Activated CD4-positive, alpha-beta T cell treated with anti-CD3 and anti-CD28 coated beads, Interleukin-2, amount 50 U/mL, for 1 hour (primary cell): ENCODE measurements around the gene ACTL10.
A peak's percentile ranks its signal among the peaks of the same experiment; 100 is the strongest.

ENCODE experiments used
- DNase-seq: peaks from one replicate; pipeline ENCODE4 v3.0.0-alpha.2; 2020

Gene ACTL10

DNA sequence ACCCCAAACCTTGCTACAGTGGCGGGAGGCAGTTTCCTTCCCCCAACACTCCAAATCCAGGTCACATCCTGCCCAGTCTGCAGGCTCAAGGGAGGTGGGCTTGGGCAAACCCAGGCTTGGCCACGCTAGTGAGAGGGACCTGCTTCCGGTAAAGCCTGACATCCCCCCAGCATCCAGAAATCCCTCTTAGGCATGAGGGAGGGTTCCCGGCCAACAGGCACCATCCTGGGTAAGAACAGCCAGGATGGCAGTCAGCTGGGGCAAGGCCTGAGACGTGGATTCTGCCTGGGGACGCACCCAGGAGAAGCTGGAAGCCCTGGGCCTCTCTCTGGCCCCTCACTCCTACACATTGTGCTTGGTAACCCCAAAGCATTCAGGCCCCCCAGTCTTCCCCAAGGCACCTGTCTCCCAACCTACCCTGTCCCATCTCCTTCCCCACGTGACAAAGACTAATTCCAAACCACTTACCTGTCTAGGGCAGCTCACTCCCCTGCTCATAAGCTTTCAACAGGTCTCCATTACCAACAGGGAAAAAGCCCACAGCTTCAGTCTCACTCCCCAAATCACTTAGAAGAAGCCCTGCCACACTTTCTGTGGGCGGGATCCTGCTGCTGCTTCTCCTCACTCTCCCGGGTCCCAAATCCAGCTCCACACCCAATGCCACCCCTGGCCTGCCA lies 2.5 kb upstream of the ACTL10 start:
- DNase-seq: no peak

DNA sequence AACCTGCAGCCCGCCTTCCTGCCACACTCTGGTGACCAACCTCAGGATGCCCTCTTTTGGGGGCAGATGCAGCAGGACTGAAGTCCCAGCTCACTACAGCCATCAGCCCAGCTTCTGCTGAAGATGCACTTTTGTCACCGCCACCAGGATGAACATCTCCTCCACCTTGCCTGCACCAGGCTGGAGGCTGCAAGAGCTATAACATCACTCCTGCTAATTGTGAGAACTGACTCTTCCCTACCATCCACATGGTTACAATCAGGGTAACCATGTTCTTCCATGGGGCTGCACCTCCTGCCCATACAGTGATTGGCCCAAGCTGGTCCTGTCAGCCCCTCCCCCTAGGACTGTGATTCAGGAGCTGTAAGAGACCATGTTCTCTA lies 2.0 kb upstream of the ACTL10 start:
- DNase-seq: no peak

DNA sequence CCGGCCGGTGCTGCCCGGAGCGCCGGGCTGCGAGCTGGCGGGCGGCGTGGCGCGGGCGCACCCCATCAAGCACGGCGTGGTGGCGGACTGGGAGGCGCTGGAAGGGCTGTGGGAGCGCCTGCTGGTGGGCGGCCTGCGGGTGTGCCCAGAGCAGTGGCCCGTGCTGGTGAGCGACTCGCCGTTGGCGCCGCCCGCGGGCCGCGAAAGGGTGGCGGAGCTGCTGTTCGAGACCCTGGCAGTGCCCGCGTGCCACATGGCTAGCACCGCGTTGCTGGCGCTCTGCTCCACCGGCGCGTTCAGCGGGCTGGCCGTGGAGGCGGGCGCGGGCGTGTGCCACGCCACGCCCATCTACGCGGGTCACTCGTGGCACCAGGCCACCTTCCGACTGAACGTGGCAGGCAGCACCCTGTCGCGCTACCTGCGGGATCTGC lies 517 bp downstream of the ACTL10 start:
- DNase-seq: peak; percentile 38

DNA sequence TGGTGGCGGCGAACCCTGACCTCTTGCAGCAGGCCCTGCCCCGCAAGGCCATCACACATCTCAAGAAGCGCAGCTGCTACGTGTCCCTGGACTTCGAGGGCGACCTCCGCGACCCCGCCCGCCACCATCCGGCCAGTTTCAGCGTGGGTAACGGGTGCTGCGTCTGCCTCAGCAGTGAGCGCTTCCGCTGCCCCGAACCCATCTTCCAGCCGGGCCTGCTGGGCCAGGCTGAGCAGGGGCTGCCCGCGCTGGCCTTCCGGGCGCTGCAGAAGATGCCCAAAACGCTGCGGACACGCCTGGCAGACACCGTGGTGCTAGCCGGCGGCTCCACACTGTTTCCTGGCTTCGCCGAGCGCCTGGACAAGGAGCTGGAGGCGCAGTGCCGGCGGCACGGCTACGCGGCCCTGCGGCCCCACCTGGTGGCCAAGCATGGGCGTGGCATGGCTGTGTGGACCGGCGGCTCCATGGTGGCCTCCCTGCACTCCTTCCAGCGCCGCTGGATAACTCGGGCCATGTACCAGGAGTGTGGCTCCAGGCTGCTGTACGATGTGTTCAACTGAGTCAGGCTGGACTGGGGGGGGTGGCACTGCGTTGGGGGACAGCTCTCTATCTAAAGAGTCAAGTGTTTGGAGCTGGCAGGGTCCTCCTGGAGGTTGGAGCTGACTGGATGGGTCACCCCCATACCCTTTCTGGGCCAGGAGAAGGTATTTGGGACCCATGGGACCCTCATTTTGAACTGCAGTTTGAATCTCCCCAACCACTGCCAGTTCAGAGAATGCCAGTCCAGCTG lies 1.1 kb downstream of the ACTL10 start:
- DNase-seq: peak; percentile 74

DNA sequence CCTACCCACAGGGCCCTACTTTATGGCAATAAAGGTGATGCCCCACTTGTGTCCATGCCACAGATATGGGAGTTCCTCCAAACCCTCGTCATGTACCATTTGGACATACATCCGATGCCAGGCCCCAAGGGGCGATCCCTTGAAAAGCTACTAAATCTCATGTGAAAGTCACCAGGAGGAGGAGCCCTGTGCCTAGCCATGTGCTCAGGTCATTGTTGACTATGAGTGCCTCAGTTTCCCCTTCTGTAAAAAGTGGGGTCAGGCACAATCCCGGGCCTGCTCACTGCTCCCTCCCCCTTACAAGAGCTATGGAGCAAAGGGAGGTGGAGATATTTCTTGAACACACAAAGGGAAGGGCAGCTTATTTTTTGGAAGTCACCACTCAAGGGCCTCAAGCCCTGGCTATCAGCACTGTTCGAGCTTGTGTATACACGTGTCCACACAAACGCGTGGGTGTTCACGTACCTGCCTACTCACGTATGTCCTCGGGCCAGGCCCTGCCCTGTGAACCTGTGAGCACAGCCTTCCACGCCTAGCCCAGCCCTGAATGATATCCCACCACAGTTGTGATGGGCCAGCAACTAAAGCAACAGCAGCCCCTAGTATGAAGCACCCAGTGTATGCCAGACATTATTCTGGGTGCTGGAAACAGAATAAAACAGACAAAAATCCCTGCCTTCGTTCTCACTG lies 1.9 kb downstream of the ACTL10 start:
- DNase-seq: no peak

DNA sequence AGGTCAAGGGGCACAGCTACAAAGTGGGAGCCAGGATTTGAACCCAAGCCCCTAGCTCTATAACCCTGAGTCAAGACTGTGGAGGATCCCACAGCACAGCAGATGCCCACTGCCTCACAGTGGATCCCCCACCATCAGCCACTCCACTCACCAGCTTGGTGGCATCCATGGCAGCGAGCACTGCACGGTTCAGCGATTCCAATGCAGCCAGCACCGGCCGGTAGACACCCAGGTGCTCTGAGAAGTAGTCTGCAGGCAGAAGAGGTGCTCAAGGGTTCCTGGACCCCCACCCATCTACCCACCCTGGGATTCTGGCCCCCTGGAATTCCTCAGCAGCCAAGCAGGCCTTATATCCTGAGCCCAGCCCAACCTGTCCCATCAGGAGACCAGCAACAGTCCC lies 2.5 kb downstream of the ACTL10 start:
- no peak for DNase-seq

DNA sequence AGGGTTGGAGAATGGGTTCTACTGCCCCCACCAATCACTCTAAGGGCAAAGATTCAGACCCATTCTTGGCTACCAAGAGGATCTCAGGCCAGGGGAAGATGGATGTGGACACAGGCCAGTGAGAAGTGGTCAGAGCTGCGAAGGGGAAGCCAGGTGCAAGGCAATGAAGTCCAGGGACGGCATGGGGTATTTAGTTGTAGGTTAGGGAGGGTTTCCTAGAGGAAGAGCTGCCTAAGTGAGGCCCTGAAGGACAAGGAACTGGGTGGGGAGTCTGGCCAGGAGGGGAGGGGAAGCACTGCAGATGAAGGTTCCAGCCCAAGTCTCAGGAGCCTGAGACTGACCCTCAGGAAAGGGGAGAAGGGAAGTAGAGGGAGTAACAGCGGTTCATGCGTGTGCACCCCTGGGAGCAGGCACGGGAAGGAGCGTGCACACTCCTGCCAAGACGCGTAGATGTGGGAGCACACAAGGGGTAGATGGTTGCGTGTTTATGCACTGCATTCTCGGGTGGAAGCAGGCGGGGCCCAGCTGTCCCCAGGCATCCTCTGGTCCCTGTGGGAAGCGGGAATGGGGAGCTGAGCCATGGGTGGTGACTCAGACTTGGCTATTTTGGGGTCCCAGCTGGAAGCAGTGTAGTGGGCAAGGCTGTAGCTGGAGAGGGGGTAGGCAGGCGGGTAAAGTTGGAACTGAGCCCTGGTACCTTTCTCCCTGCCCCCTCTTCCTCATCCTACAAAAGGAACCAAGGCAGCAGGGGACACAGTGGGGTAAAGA lies 3.3 kb downstream of the ACTL10 start:
- no peak for DNase-seq

DNA sequence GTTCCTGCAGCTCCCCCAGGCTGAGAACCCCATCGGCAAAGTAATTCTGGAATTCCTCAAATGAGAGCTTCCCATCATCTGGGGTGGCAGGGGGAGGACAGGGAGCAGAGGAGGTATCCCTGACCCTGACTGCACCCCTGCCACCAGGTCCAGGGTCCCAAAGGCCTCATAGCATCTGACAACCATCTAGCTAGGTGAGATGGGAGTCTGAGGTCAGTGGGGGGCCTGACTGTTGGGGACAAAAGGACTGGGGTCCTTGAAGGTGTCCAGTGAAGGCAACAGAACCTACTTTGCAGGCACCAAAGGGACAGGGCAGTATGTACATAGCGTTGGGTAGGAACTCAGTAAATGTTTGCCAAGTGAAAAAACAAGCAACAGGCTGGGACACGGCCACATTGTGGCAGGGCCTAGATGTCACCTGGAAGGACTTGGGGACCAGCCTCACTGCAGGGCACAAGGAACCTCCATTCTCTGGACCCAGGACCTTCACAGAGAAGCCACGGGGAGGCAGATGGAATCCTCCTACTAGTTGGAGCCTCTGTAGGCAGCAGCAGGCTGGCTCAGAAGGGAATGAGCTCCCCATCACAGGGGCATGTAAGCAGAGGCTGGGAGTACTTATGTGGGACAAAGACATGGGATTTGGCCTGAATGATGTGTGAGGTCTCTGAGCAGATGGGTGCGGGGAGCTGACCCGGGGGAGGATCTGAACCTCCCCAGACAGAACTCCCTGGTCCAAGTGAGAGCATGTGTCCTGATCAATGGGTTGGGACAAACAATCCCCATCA lies 4.2 kb downstream of the ACTL10 start:
- no peak for DNase-seq

DNA sequence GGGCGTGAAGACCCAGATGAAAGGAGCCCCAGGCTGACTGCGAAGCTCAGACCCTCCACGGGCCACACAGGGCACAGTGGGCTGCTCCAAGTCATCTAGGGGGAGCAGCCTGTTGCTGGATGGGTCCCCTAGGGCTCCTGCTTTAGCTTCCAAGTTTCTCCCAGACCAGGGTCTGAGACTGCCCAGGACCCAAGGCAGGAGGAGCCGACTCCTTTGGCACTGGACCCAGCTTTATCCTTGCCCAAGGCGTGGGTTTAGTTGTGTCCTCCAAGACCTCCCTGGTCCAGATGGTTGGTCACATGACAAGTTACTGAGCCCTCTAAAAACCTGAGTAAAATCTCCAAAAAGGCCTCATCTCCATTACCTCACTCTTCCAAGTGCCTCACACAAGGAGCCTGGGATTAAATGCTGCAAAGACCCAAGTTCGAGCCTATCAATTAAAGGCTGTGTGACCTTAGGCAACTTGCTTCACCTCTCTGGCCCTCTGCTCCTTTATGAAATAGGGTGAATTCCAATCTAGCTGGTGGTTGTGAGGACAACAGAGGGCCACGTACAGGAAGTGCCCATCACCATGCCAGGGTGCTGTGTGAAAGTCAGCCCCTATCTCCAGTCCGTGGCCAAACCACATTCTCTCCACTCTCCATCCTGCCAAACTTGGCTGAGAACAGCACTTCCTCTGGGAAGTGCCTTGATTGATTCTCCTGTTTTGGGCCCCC lies 5.0 kb downstream of the ACTL10 start:
- no peak for DNase-seq

DNA sequence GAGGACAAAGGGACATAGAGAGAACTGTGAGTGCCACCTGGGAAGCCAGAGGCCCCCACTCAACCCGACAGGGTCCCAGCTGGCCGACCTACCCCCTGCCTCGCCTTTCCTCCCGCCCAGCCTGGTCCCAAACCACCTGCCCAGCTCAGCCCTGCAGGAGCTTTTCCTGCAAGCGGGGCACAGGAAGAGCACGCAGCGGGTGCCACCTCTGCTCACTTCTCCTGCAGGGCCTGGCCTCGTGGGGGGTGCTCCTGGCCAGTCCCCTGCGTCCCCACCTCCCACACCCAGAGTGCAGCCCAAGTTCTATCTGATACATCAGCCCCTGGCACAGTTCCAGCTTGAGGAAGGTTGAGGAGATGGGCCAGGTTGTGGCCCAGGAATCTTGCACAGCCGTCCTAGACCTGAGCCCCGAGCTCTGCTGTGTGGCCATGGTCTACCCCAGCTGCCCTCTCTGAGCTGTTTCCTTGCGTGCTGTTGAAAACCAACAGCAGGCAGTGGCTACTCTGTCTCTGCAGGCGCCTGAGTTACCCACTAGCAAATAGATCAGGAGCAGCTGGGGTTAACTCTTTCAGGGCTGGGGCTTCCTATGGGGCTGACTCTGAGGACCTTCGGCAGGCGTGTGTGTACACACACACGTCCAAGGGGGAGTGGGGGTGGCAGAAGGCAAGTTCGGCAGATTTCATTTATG lies 5.8 kb downstream of the ACTL10 start:
- DNase-seq: no peak

DNA sequence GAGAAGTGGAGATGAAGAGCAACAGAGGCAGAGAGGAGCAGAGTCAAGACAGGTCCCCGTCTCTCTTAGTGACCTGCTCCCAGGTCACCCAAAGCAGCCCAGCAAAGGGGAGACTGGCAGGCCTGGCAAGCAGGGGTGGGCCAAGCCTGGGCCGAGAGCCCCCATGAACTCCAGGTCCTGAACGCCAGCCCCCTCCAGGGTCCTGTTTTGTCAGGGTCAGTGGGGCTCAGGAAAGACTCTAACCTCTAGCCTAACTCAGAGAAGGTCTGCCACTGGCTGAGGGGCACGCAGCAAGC lies 6.3 kb downstream of the ACTL10 start:
- no peak for DNase-seq

DNA sequence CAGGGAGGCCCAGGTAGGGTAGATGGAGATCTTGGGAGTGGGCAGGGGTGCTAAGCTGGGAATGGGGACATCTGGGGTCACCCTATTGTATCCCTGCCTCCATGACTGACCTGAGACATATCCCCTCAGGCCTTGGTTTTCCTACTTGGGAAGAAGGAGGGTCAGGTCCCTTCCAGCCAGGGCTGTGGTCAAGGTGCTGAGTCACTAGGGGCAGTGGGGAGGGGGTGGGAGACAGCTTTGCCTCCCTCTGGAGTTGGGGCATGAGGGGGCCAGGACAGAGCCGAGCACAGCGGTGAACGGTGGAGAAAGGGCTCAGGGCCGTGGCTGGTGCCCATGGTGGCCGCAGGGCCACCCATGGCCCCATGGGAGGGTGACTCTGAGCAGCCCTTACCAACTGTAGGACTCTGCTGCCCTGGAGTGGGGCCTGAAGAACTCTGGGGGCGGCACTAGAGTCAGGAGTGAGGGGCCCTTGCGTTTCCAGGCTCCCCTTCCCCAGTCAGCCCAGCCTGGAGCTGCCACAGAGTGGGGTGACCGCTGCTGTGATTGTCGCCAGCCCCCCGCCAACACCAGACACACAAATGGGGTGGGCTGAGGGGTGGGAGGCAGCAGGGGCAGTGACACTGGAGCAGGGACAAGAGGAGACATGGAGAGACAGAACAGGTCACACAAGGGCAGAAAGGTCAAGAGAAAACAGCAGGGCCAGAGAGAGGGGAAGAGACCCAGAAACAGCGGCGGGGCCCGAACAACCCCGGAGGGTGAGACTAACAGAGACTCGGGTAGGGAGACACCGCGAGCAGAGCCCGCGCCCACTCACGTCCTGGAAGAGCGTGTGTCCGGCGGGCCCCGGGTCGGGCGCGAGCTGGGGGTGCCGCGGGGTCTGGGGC lies 6.9 kb downstream of the ACTL10 start:
- DNase-seq: no peak

DNA sequence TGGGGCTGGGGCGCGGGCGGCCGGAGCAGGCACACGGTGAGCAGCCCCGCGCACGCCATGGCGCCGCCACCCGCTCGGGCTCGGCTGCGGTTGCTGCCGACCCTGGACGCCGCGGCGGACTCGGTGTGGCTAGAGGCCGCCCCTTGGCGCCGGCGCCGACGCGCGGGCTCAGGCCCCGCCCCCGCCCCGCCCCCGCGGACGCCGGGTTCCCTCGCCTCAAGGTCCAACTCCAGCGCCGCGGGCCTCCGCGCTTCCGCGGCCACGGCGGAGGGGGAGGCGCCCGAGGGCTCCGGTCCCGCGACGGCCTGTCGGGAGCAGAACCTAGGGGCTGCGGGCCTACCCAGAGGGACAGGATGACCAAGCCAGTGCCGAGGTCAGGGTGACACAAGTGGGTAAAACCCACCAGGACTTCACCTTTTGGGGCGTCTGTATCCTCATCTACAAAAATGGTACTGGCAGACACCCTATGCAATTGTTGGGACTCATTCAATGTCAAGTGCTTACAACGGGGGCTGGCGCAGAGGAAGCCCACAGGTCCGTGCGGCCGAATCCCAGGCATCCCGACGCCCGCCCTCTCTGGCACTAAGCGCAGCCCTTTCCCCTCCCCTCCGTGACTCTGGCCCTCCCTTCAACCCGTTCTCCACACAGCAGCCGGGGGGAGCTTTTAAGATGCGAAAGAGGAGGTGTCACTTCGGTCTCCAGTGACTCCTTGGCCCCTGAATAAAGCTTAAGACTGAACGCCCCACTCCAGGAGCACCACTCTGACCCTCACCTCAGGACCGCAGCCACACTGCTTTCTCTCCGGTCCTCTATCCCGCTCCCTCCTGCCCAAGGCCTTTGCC lies 7.8 kb downstream of the ACTL10 start, which contains the start of gene NECAB3:
Gene NECAB3 (minus strand): TSS at position 135 of the 842 bp plus-strand sequence. CDS start 76 bp downstream, at position 59.
- peak; percentile 38 for DNase-seq

DNA sequence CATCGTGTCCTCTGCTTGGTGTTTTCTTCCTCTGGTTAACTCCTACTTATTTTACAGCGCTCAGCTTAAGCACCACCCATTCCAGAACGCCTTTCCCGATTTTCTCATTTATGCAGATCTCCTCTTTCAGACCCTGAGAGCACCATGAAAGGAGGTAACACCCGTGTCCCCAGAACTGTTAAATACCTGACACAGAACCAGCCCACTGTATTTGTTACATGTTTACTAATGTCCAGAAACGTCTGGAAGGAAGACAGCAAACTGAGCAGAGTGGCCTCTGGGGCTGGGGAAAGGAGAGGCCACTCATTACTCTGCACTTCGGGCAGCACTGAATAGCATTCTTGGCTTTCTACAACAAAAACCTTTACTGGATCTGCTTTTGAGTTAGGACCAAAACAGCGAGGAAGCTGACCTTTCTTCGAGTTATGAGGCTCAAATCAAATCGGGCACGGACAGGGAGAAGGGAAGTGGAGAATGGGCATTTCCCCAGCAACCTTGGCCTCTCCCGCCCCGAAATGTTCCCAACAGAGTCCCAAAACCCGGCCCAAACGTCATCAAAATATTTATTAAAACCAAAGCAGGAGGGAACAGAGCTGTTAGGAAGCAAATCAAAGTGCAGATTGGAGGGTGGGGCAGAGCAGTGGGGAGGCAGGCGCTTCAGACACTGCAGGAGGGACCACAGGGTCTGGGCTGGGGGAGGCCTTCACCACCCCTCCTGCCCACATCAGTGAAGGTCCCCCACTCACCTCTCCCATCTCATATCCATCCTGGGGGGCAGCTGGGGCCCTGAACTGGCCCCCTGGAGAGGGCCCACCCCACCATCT lies 8.6 kb downstream of the ACTL10 start:
- DNase-seq: no peak

DNA sequence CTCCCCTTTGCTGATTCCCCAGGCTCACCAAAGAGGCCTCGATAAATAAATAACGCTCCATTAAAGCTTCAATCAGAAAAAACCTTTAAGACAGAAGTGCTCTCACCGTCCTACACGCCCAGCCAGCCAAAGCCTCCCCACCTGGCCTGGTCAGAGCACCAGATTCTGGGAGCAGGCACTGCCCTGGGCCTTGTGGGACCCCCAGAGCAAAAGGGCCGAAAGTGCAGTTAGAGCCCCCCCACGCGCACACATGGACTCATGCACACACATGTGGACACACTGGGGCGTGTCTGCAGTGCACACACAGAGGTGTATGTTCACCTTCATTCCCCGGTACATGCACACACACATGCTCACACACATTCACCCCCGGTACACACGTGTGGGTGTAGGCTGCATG lies 9.4 kb downstream of the ACTL10 start:
- no peak for DNase-seq

DNA sequence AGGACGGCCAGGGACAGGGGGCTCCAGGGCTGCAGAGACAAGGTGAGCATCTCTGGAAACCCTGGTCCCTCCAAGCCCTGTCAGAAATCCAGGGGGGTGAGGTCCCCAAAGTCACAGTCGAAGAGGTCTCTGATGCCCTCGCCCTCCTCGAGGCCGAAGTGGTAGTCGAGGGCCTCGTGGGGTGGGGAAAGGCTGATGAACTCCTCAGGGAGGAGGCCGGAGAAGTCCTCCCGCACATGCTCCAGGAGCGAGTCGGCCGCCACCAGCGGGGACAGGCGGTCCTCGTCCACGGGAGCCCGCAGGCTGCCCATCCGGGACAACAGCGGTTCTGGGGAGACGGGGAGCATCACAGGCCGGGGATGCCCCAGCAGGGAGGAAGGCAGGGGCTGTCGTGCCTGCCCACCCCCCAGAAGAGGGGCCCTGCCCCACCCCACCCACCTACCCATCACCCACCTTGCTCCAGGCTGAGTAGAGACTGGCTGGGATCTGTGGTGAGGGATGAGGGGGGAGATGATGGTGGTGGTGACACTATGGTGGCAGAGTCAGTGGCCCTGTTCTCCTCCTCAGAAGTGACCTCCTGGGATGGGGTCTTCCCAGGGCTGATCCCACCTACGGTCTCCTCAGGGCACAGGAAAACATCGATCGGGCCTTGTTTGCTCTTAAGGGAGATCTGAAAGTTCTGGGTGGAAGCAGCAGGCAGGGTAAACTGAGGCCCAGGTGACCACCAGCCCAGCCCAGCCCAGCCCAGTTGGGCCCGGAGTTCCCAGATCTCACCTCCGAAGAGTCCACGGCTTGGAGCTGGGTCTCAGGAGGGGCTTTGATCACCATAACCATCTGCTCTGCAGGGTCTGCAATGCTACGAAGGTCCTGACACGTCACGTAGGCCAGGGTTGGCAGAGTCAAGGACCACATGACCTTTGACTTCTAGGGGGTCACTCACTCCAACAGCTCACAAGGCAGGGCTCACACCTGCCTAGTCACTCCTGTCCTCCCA lies 10.2 kb downstream of the ACTL10 start:
- DNase-seq: no peak
